ENCODE measurements around the gene DNAH17. TPM values are rescaled to one million over a fixed set of nuclear protein-coding genes. Genes with fewer than 3 reads are reported as not detected.

Gene DNAH17
- total RNA-seq, 1 donor = not detected

DNA sequence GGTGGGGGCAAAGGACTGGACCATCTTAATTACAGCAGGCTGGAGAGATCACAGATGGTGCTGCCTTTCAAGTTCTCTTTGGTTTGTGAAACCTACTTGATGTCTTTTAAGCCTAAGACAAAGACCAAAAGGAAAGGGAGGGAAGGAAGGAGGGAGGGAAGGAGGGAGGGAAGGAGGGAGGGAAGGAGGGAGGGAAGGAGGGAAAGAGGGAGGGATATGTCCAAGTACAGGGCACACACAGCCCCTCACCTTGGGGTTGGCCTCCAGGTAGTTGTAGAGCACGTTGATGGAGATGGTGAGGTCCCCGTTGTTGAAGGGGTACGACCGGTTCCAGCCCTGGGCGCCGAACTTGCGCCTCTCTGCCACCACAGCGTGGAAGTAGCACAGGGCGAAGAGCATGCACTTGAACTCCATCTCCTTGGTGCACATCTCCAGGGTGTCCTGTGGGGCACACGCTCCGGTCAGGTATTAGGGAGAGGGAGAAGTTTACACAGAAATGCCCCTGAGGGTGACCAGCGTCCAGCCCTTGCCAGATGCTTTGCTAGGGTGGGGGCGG, 143.3 kb downstream of the DNAH17 start:
- no peak overlapping the region for H3K4me3 ChIP-seq (ENCODE audit: low read depth, low read length)
- no peak for DNase-seq (ENCODE audit: low read depth)
- TF ChIP-seq CTCF (IDR thresholded peaks at IDR 0.05; ENCODE audit: insufficient read depth, low read depth, low read length) = no peak

DNA sequence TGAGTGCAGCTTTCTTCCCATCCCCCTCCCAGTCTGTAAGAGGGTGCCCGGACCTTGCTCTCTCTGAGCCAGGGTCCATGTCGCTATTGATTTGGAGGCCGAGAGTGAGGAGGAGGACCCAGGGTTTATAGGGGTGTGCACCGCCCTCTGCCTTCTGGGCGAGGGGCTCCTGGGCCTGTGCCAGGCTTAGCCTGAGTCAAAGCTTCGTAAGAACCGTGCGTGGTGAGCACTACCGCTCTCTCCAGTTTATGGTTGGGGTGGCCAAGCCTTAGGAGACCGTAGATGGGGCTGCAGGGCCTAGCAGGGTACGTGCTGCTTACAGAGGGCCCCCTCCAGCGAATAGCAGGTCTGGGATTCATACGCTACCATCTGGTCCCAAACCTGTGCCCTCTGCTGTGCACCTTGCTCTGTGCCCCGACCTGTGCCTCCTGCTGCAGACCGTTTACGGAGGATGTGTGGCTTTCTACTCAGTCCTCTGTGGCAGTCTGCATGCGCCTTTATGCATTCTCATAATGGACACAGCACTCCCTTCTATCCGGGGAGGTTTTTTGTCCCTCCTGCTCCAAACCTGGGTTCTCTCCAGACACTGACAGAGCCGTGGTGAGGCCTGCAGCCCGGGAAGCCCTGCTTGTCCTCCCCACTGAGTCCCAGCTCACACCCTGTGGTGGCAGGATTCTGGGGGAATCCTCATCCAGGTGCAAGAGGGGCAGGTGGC, 144.0 kb downstream of the DNAH17 start:
- no peak for DNase-seq (ENCODE audit: low read depth)
- no peak overlapping the region for H3K4me3 ChIP-seq (ENCODE audit: low read depth, low read length)
- no peak for TF ChIP-seq CTCF (IDR thresholded peaks at IDR 0.05; ENCODE audit: insufficient read depth, low read depth, low read length)

DNA sequence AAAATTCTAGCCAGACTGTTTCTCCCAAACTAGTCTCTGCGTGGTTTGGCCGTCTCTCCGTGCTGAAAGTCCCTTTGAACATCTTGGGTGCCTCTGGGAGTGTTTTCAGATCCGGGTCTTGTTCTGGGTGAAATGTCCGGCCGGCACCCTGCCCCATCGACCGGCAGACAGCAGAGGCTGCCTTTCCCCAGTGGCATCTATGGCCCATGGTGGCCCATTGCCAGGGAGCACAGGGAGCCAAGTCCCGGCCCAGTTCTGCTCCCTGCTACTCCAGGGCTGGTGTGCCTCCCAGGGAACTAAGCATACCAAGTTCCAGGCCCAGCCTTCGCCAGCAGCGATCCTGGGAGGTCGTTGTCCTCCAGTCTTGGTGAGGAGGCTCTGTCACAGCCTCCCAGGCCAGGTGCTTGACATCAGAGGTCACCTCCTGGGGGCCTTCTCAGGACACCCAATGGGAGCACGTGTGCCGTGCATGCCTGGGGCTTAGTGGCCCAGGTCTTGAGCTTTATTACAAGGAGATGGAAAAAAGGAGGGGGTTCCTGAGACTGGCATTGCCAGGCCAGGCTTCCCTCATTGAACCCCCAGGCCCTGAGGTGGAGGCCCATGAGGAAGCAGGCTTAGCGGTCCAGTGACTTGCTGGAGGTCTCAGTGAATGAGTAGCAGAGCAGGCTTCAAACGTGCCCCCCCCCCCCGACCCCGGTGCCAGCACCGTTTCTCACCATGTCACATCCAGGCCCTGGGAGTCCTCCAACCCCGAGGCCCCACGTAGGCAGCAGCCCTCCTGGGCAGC, 144.8 kb downstream of the DNAH17 start:
- no peak for DNase-seq (ENCODE audit: low read depth)
- H3K4me3 ChIP-seq (ENCODE audit: low read depth, low read length) = no peak overlapping the region
- no peak for TF ChIP-seq CTCF (IDR thresholded peaks at IDR 0.05; ENCODE audit: insufficient read depth, low read depth, low read length)

DNA sequence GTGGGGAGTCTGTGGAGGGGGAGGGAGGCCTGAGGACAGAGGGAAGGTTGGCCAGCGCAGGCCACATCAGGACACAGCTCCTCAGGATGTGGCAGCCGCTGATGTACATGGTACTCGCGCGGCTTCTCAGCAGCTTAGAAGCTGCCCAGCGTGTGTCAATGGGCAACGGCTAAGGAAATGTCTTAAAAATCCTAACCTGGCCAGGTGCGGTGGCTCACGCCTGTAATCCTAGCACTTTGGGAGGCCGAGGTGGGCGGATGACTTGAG, 145.6 kb downstream of the DNAH17 start:
- DNase-seq (ENCODE audit: low read depth) = no peak
- no peak for TF ChIP-seq CTCF (IDR thresholded peaks at IDR 0.05; ENCODE audit: insufficient read depth, low read depth, low read length)
- no peak overlapping the region for H3K4me3 ChIP-seq (ENCODE audit: low read depth, low read length)

DNA sequence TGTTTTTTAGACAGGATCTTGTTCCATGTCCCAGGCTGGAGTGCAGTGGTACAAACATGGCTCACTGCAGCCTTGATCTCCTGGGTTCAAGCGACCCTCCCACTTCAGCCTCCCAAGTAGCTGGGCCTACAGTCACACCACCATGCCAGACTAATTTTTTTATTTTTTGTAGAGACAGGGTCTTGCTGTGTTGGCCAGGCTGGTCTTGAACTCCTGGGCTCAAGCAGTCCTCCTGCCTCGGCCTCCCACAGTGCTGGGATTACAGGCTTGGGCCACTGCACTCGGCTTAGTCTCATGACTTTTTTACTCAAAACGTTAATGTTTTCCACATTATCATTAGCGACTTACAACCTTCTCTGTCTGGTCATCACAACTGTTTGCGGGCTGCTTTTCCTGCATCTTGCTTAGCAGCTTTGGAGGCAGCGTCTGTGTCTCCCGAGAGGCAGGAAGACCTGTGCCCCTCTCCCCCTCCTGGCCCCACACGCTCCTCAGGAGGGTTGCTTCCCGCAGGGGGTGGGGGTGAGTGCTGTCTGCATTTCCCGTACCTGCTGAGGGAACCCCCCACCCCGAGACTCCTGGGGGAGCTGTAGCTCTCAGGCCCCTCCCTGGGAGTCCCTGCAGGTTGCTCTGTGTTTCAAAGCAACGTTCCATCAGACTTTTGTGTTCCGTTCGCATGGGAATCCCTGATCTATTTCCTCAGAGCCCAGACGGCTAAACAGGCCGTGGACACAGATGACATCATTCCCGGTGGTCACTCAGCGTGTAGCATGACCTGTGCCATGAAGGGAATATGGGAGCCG, 146.1 kb downstream of the DNAH17 start:
- no peak for DNase-seq (ENCODE audit: low read depth)
- no peak overlapping the region for H3K4me3 ChIP-seq (ENCODE audit: low read depth, low read length)
- no peak for TF ChIP-seq CTCF (IDR thresholded peaks at IDR 0.05; ENCODE audit: insufficient read depth, low read depth, low read length)

GRCh38 chr17:78429618-78429995, 147.6 kb downstream of the DNAH17 start:
- TF ChIP-seq CTCF (IDR thresholded peaks at IDR 0.05; ENCODE audit: insufficient read depth, low read depth, low read length) = no peak

More at GRCh38 chr17:78429618-78429995, 147.6 kb downstream of the DNAH17 start:
- H3K4me3 ChIP-seq (ENCODE audit: low read depth, low read length) = no peak overlapping the region
- no peak for DNase-seq (ENCODE audit: low read depth)

All from fibroblast of villous mesenchyme (primary cell).